ENCODE data around the gene ING5. TPM values are rescaled to one million over a fixed set of nuclear protein-coding genes. Genes with fewer than 3 reads are reported as not detected.
"Not testable (repeated sequence)": the region's sequence is repeated elsewhere in the genome, so short reads cannot be mapped to it uniquely, and the experiment has no call there.

ING5 gene
- polyA plus RNA-seq, 5 donors = 36.7 to 46.9 (median 43.2) TPM

DNA sequence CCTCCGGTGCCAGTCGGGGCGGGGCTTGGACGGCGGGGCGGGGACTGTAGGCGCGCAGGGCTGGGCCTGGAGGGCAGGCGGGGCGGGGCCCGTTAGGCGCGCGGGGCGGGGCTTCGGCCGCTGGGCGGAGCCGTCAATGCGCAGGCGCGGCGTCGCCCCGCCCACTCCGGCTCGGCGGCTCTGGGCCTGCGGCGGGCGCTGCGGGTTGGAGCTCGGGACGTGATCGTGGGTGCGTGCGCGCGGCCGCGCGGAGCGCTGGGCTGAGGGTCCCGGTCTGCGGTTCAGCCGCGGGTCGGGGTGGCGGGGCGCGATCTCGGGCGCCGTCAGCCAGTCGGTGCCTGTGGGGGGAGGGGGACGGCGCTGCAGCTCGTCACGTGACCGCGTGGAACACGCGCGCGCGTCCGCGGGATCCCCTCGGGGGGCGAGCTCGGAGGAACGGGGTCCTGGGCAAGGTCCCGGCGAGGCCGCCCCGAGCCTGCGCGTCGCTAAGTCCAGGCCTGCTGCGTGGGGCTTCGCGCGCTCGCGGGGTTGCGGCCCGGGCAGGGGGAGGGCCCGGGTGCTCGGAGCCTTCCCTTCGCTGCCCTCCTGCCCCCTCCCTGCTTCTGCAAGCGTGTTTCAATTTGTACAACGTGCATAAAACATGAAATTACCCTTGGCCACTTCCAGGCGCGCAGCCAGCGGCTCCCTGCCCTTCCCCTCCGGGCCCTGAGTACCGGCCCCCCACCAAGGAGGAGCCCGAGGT, 32.8 kb downstream of the ING5 start, which contains the start of gene D2HGDH:
TSS of gene D2HGDH (plus strand) at position 164 of the 742 bp plus-strand sequence. CDS start 595 bp downstream, outside the sequence.
- DNase-seq = peak; percentile 81 to 86

DNA sequence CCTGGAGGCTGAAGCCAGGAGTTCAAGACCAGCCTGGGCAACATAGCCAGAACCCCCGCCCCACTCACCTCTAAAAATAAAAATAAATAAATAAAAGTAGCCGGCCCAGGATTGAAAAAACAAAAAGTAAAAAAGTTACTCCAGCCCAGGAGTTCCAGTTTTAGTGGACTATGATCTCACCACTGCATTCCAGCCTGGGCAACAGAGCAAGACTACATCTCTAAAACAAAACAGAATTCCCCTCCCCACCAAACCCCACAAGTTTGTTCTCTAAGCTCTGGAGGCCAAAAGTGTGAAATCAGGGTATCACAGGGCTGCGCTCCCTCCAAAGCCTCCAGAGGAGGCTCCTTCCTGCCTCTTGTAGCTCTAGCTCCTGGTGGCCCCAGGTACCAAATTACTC, 34.3 kb downstream of the ING5 start:
- DNase-seq = no peak

DNA sequence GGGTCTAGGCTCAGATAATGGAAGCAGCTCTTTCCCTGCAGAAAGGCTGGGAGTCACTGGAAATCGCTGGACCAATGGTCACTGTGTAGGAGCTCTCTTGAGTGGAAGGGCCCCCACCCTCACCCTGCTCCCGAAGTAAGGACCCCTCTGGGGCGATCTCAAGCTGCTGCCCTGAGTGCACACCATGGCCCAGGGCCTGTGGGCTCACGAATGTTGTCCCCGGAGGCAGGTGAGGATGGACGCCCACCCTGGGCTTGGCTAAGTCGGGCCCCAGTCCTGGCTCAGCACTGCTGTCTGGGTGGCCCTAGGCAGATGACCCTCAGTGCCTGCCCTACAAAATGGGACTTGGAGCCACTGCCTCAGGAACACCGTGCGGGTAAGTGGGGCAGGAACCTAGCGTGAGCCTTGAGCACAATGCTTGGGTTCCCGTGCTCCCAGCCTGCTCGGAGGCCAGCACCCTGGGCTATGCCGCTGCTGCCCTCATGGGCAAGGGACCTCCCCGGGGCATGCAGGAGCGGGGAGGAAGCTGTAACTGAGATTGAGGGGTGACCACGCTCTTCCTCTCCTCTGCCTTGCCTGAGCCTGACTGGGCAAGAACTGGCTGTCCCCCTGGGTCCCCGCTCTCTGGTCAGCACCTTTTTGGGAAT, 36.3 kb downstream of the ING5 start:
- DNase-seq = no peak

DNA sequence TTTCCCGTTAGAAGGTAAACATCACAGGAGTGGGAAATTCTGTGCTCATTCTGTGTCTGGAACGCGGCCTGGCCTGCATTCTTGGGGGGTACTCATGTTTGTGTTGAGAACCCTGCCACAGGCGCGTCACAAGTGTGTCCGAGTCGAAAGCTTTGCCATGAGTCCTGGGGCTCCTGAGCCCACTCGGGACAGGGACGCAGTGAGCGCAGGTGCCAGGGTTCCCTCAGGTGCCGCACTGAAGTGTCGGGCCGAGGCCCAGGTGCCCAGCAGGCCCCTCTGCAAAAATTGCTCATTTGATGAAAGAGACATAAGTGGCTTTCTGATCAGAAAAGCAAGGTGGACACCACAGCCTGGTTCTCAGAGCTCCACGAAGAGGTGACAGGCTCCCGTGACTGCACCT, 37.3 kb downstream of the ING5 start:
- no peak for DNase-seq

DNA sequence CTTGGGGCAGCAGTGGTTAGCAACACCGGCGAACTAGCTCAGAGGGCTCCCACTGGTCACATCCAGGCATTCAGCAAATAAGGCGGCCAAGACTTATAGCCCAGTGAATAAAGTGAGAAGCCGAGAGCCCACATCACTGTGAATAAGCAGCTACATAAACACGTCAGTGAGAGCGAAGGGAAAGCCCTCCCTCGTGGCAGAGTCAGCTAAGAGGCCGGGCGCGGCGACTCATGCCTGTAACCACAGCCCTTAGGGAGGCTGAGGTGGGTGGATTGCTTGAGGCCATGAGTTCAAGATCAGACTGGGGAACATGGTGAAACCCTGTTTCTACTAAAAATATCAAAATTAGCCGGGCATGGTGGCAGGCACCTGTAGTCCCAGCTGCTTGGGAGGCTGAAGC, 37.8 kb downstream of the ING5 start:
- DNase-seq = no peak

DNA sequence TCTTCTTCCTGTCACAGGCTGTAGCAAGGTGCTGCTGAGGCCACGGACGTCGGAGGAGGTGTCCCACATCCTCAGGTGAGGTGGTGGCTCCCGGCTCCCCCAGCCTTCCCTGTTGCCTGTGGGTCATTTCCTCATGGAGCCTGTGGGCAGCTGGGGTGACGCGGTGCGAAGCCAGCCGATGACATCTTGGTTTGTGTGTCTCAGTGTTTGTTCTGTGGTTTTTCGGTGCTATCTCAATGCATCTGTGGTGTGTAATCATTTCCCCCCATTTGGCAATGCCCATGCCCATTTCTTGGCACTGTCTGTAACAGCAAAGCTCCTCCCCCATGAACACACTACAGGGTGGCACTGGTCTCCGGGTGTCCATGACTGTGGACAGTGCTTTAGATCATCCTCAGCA, 39.2 kb downstream of the ING5 start:
- no peak for DNase-seq

DNA sequence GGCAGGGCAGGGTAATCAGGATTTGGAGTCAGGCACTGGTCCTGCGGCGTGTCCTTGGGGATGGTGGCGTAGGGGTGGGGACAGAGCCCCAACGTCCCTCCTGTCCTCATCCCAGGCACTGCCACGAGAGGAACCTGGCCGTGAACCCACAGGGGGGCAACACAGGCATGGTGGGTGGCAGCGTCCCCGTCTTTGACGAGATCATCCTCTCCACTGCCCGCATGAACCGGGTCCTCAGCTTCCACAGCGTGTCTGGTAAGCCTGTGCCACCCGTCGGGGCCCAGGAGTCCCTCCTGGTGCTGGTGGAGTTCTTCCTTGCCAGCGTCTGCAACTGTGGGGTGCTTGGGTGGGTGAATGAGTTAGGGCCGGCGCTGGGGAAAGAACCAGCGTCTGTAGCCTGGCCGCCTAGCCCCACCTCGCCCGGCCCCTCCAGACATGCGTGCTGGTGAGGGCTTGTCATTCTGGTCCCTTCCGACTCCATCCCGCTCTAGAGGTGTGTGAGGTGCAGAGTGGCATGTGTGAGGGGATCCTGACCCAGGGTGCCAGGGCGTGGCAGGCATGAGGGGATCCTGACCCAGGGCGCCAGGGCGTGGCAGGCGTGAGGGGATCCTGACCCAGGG, 40.6 kb downstream of the ING5 start:
- DNase-seq = no peak

DNA sequence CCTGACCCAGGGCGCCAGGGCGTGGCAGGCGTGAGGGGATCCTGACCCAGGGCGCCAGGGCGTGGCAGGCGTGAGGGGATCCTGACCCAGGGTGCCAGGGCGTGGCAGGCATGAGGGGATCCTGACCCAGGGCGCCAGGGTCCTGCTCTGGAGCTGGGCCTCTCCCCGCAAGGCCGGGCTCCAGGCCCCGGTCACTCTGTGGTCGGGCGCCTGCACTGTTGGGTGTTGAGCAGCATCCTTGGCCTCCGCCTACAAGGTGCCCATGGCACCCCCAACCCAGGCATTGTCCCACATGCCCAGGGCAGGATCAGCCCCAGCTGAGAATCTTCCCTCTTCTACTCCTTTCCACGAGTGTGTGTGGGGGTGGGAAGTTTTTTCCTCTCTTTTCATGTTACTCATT, 41.2 kb downstream of the ING5 start:
- DNase-seq = not testable (repeated sequence)

DNA sequence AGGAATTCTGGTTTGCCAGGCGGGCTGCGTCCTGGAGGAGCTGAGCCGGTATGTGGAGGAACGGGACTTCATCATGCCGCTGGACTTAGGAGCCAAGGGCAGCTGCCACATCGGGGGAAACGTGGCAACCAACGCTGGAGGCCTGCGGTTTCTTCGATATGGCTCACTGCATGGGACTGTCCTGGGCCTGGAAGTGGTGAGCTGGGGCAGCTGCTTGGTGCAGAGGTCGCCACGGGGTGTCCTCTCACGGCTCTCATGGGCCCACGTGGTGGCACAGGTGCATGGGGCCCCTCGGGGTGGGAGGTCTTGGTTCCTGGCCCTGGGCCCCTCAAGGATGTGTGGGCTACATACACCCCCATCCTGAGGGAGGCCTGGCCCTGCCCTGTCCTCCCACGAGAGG, 41.8 kb downstream of the ING5 start:
- no peak for DNase-seq

DNA sequence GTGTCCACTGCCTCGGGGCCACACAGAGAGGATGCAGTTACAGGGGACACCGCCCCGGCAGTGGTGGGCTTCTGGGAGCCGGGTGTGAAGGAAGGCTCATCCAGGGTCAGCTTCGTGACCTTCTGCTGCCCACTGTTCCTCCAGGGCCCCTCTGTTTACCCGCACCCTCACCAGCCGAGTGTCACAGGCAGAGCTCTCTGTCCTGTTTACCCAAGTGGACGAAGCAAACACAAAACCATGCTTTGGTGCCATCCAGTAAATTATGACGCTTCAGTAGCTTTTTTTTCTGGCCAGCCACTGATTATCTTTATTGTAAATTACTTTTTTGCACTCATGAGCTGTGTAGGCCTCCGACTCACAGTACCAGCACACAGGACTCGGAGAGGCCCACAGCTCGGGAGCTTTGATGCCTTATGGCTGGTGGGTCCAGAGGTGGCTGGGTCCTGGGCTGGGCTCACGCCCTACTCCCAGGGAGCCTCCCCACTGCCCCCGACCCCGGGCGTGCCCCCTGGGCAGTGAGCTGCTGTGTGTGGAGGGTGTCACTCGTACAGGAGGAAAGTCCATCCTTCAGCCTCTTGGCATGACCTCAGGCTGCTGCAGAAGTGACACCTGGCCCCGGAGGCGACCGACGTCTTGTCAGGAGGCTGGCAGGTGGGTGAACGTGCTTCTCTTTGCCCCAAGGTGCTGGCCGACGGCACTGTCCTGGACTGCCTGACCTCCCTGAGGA, 42.4 kb downstream of the ING5 start:
- no peak for DNase-seq

DNA sequence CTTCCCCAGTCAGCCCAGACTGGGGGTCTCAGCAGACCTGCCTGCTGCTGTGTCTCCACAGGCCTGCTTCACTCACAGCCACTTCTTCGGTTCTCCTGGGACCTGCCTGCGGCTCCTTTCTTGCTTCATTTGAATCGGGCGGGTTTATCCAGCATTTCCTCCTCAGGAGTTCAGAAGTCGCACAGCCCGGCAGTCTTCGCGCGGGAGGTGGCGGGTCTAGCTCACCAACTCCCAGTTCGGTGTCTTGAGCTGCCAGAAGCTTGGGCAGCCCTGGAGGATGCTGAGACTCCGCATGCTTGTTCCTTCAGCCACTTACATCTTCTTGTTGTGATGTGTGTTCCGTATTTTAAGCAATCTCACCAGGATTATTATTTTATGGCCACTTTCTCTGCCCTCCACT, 43.4 kb downstream of the ING5 start:
- no peak for DNase-seq

DNA sequence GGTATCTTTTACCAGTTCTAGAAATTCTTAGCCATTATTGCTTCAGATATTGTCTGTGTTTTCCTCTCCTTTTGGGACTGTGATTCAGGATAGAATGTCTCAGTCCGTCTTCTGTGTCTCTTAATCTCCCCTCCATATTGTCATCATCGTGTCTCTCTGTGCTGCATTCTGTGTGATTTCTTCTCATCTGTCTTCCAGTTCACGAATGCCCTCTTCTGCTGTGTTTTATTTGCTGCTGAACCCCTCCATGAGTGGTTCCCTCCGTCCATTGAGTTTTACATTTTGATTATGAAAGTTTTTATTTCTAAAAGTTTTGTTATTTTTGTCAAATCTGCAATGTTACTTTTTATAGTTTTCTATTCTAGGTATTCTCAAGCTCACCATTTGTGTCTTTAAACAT, 44.2 kb downstream of the ING5 start:
- DNase-seq = no peak

DNA sequence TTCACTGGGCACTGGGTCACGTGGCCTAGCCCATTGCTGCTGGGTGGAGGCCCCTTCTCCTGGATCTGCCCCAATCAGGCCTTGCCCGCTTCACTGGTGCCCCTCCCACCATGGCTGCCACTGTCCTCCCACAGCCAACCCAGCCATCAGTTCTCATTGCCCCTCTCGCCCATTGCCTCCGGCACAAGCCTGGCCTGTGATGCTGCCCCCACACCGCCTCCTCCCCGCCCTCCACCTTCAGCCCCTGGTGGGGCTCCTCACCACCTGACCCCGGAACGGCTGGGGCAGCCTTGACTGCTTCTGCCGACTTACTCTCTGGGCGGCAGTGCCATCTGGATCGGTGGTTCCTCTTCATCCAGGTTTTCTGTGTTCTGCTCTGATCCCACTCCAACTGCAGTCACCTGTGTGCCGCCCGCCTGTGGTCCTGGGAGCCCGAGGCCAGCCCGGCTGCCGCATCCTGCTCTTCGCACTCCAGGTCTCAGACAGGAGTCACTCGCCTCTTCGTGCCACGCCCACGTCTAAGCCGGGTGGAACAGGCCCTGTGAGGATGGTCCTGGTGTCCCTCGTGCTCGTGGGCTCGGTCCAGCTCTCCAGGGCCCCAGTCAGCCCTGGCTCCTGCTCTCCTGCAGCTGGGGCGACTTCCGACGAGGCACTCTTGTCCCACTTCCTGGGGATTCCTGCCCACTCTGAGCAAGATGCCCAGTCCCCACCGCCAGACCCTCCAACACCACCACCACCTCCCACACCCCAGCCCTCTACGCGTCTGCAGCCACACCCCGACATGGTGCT, 46.8 kb downstream of the ING5 start:
- no peak for DNase-seq

DNA sequence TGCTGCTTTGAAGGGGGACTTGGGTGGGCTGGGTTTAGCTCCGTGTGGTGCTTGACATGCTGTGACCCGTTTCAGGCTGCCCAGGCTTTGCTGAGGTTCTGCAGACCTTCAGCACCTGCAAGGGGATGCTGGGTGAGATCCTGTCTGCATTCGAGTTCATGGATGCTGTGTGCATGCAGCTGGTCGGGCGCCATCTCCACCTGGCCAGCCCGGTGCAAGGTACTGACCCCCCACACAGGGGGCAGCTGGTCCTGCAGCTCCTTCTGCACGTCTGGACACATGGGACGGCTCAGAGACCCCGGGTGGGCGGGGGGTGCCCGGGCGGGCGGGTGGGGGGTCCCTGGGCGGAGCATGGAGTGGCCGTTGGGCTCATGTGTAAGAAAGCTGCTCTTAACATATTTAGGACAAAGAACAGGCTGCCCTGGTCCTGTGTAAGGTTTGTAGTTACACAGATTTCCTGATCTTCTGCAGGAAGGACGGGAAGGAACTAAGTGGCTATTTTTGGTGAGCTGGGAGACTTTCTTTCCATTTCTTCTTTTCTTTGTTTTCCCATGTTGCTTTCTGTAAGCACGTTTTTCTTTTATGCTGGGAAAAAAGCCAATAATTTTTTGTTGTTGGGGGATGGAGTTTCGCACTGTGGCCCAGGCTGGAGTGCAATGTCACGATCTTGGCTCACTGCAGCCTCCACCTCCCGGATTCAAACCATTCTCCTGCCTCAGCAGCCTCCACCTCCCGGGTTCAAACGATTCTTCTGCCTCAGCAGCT, 48.4 kb downstream of the ING5 start:
- no peak for DNase-seq

DNA sequence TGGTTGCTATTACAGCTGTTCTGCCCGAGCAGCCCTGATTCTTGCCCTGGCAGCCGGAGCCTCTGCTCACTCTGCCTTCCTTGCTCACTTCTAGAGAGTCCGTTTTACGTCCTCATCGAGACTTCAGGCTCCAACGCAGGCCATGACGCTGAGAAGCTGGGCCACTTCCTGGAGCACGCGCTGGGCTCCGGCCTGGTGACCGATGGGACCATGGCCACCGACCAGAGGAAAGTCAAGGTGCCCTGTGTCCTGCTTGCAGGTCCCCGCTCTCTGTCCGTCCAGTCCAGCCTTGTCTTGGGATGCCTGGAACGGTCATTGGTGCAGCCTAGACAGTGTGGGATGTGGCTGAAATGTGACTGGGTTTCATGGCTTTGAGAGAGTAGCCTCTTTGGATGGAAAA, 49.3 kb downstream of the ING5 start:
- no peak for DNase-seq

DNA sequence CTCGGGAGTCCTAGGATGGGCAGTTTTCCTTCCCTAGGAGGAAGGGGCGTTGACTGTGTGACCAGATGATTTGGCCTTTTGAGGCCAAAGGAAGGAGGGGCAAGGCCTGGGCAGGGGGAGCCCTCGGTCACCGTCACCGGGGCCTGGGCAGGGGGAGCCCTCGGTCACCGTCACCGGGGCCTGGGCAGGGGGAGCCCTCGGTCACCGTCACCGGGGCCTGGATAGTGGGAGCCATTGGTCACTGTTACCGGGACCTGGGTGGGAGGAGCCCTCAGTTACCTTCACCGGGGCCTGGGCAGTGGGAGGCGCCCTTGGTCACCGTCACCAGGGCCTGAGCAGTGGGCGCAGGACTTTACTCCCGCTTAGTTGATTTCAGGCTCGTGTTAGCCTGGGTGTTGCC, 49.9 kb downstream of the ING5 start:
- no peak for DNase-seq

DNA sequence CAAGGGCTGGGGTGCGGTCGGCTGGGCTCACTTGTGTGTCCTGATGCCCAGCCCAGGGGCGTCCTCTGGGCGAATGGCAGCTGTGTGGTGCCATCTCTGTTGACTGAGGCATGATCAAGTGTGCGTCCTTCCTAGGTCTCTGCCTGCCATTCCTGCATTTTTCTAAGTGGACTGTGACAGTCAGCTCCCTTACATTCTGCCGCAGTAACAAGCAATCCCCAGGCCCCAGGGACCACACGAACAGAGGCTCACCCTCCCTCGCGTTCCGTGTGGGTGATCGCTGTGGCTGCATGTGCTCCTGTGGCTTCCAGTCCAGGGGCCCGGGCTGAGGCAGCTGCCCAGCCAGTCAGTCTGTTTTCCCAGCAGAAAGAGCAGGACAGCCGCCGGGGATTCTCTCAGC, 50.4 kb downstream of the ING5 start:
- no peak for DNase-seq

DNA sequence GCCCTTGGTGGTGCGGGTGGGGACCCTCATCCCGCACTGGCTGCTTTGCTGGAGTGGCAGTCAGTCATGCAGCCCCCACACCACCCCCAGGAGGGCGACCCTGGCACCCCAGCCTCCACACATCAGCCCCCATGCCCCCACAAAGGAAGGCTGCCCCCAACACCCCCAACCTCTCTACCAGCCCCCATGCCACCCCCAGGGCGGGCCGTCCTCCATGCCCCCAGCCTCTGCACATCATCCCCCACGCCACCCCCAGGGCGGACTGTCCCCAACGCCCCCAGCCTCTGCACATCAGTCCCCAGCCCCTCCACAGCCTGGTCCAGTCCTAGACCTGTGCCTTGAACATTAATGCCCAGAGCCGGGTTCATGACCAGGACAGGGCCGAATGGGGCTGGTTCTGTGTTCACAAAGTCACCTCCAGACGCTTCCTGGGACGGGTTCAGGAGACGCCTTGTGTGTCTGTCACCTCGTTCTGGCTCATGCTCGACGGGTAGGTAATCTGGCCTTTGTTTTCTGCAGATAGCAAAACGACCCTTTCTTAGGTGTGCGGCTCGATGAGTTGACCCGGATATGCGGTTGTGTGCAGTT, 50.9 kb downstream of the ING5 start:
- DNase-seq = no peak

DNA sequence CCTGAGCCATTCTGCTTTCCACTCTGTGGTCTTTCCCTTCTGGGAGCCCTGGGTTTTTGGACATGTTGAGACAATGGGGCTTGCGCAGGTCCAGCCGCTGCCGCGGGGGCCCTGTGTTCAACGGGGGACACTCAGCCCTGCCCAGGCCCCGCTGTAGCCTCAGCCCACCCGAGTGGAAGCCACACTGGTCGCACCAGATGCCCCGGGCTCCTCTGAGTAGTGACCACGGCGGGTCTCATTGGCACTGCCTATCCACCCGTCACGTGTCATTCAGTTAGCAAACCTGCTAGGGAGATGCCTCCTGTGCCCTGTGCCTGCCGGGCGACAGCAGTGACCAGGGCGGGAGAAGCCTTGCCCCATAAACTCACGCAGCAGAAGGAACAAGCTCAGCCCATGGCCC, 51.7 kb downstream of the ING5 start:
- no peak for DNase-seq

DNA sequence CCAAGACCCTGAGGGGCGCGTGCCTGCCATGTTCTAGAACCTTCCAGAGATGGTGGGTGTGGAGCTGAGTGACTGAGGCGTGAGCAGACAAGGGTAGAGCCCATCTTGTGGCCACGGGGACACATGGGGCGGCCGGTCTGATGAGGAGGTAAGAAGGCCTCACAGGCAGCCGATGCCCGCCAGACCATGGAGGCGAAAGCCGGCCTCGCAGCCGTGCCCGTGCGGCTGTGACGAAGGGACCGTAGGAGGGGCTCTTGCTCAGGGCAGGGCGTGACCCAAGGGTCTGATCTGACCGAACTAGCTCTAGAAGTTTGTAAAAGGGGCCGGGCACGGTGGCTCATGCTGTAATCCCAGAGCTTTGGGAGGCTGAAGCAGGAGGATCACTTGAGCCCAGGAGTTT, 52.2 kb downstream of the ING5 start:
- DNase-seq = no peak

DNA sequence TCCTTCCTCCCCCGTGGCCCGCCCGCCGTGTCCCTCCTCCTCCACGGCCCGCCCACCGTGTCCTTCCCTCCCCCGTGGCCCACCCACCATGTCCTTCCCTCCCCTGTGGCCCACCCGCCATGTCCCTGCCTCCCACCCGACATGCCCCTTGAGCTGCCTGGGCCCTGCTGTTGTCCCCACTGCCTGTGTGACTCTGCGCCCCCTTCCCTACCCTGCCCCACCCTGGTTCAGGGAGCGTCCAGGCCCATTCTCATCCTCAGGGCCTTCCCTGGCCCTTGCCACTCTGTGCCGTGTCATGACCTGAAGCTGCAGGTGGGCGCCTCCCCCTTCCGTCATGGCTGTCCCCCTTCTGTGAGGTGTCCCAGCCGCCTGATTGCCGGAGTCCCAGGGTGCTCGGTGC, 53.3 kb downstream of the ING5 start:
- no peak for DNase-seq

All from right lung (tissue), 5 donors.